Measurements from ENCODE around the gene PTCD3.

The PTCD3 gene

GRCh38 chr2:86147793-86148192 is 41.8 kb downstream of the PTCD3 start:
- DNase-seq: no peak

GRCh38 chr2:86150502-86150901 is 44.5 kb downstream of the PTCD3 start:
- DNase-seq: no peak

GRCh38 chr2:86157009-86157556 is 51.0 kb downstream of the PTCD3 start:
- no peak for DNase-seq

GRCh38 chr2:86158286-86158685 is 52.3 kb downstream of the PTCD3 start:
- no peak for DNase-seq

- DNase-seq: no peak
Measured at GRCh38 chr2:86160156-86160952, 54.3 kb downstream of the PTCD3 start.

GRCh38 chr2:86170449-86170848 is 64.4 kb downstream of the PTCD3 start:
- no peak for DNase-seq

- no peak for DNase-seq
Measured at GRCh38 chr2:86171295-86171694, 65.3 kb downstream of the PTCD3 start.

- no peak for DNase-seq
Measured at GRCh38 chr2:86172610-86173009, 66.6 kb downstream of the PTCD3 start.

- DNase-seq: no peak
Measured at GRCh38 chr2:86174445-86174844, 68.4 kb downstream of the PTCD3 start.

GRCh38 chr2:86175828-86176227 is 69.8 kb downstream of the PTCD3 start:
- DNase-seq: no peak

- DNase-seq: no peak
Measured at GRCh38 chr2:86176597-86176996, 70.6 kb downstream of the PTCD3 start.

- peak in 3 of 6 experiments; percentile 36 to 57 (median 52) for DNase-seq
Measured at GRCh38 chr2:86185517-86186212, 79.6 kb downstream of the PTCD3 start.

- DNase-seq: no peak
Measured at GRCh38 chr2:86186431-86186830, 80.4 kb downstream of the PTCD3 start.

- DNase-seq: no peak
Measured at GRCh38 chr2:86189782-86190416, 83.9 kb downstream of the PTCD3 start.

All from stimulated activated naive CD4-positive, alpha-beta T cell (primary cell).